ENCODE measurements around the gene RERE. TPM values are rescaled to one million over a fixed set of nuclear protein-coding genes. Genes with fewer than 3 reads are reported as not detected.

Gene RERE
- polyA plus RNA-seq, 1 of the 3 experiments (the other 2 are of a cell fraction), result 8.1 TPM

- Histone ChIP-seq H3K4me2 (no peak overlapping the region), H3K27me3 (ENCODE audit: insufficient read depth) (no peaks in the 10 kb centered on the region), H3K36me3 (replicated peaks in 1 of 2; ENCODE audit: control insufficient read depth in 1 of 2, insufficient read depth in 2 of 2, low read length in 1 of 2) (peaks cover 0 to 2% of the 10 kb centered on the region in 2 experiments), H3K9ac (no peak overlapping the region), H3K79me2 (ENCODE audit: insufficient read depth) (no peaks in the 10 kb centered on the region), H3K9me2 (no peaks in the 10 kb centered on the region), H2AFZ (ENCODE audit: low read depth) (no peak overlapping the region), H3K9me3 (no peaks in the 10 kb centered on the region), H3K4me3 (ENCODE audit: low read depth in 2 of 2, low read length in 1 of 2) (no peak overlapping the region), H3K27ac (ENCODE audit: low read depth in 2 of 2, low read length in 1 of 2) (no peak overlapping the region), H3K4me1 (ENCODE audit: control insufficient read depth in 1 of 2, insufficient read depth in 2 of 2, low read depth in 1 of 2, low read length in 1 of 2) (peaks cover 0 to 11% of the 10 kb centered on the region in 2 experiments; a peak in 1 of 4 replicates), H4K20me1 (ENCODE audit: insufficient read depth) (no peaks in the 10 kb centered on the region), H3F3A (replicated peaks; ENCODE audit: insufficient read depth) (no peaks in the 10 kb centered on the region)
- ChIA-PET POLR2A (no interaction called here), CTCF (interaction anchor here (1.5 to 4.9 kb wide), 3 partner anchors 11 to 311 kb away, joined by 3 to 25 read pairs (median 8); no protein-coding TSS in a partner anchor)
- WGBS (ENCODE audit: low lambda C conversion rate), result 92% methylated on average over 13 of the region's 13 CpGs
- no peak for DNase-seq
- no peak for TF ChIP-seq CTCF (IDR thresholded peaks at IDR 0.05)
- TF ChIP-seq, protein P1, sequence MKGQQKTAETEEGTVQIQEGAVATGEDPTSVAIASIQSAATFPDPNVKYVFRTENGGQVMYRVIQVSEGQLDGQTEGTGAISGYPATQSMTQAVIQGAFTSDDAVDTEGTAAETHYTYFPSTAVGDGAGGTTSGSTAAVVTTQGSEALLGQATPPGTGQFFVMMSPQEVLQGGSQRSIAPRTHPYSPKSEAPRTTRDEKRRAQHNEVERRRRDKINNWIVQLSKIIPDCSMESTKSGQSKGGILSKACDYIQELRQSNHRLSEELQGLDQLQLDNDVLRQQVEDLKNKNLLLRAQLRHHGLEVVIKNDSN (IDR thresholded peaks at IDR 0.05; ENCODE audit: borderline replicate concordance, low read depth), result no peak
- TF ChIP-seq CHD2 (IDR thresholded peaks at IDR 0.05; ENCODE audit: low read length, partially characterized antibody), result no peak
- TF ChIP-seq IRF3 (IDR thresholded peaks at IDR 0.05; ENCODE audit: low read depth, low read length), result no peak
- TF ChIP-seq RAD21 (IDR thresholded peaks at IDR 0.05; ENCODE audit: low read length), result no peak
Observed at GRCh38 chr1:8326265-8326664, 491.2 kb downstream of the RERE start.

DNA sequence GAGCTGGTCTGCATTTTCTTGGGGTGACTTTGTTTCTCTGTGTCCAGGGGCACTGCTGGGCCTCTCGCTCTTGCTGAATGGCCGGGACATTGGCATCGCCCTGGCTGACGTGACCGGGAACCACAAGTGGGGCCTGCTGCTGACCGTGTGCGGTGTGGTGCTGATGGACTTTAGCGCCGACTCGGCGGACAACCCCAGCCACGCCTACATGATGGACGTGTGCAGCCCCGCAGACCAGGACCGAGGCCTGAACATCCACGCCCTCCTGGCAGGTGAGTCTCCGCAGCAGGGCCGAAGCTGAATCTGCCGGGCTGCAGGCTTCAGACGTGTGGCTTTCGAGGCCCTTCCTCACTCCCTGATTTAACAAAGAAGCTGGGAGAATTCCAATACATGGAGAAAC is 491.7 kb downstream of the RERE start:
- no peak for DNase-seq
- H3K4me3 ChIP-seq (ENCODE audit: low read depth in 2 of 2, low read length in 1 of 2), result no peak overlapping the region
- H3K36me3 ChIP-seq (replicated peaks in 1 of 2; ENCODE audit: control insufficient read depth in 1 of 2, insufficient read depth in 2 of 2, low read length in 1 of 2), result peaks cover 0 to 2% of the 10 kb centered on the region in 2 experiments
- no peak overlapping the region for H2AFZ ChIP-seq (ENCODE audit: low read depth)
- H3K79me2 ChIP-seq (ENCODE audit: insufficient read depth), result no peaks in the 10 kb centered on the region
- CTCF ChIA-PET, result interaction anchor here (1.5 to 4.9 kb wide), 3 partner anchors 11 to 311 kb away, joined by 3 to 25 read pairs (median 8); no protein-coding TSS in a partner anchor
- no peaks in the 10 kb centered on the region for H3F3A ChIP-seq (replicated peaks; ENCODE audit: insufficient read depth)
- H3K27me3 ChIP-seq (ENCODE audit: insufficient read depth), result no peaks in the 10 kb centered on the region
- H3K27ac ChIP-seq (ENCODE audit: low read depth in 2 of 2, low read length in 1 of 2), result no peak overlapping the region
- no peak overlapping the region for H3K4me2 ChIP-seq
- no peaks in the 10 kb centered on the region for H3K9me2 ChIP-seq
- H4K20me1 ChIP-seq (ENCODE audit: insufficient read depth), result no peaks in the 10 kb centered on the region
- POLR2A ChIA-PET, result no interaction called here
- no peak overlapping the region for H3K9ac ChIP-seq
- WGBS (ENCODE audit: low lambda C conversion rate), result 98% methylated on average over 12 of the region's 21 CpGs
- no peaks in the 10 kb centered on the region for H3K9me3 ChIP-seq
- H3K4me1 ChIP-seq (ENCODE audit: control insufficient read depth in 1 of 2, insufficient read depth in 2 of 2, low read depth in 1 of 2, low read length in 1 of 2), result peaks cover 0 to 11% of the 10 kb centered on the region in 2 experiments; a peak in 1 of 4 replicates
- TF ChIP-seq JUND (IDR thresholded peaks at IDR 0.05), result no peak
- no peak for TF ChIP-seq CHD2 (IDR thresholded peaks at IDR 0.05; ENCODE audit: low read length, partially characterized antibody)
- TF ChIP-seq, protein P2, sequence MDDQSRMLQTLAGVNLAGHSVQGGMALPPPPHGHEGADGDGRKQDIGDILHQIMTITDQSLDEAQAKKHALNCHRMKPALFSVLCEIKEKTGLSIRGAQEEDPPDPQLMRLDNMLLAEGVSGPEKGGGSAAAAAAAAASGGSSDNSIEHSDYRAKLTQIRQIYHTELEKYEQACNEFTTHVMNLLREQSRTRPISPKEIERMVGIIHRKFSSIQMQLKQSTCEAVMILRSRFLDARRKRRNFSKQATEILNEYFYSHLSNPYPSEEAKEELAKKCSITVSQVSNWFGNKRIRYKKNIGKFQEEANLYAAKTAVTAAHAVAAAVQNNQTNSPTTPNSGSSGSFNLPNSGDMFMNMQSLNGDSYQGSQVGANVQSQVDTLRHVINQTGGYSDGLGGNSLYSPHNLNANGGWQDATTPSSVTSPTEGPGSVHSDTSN (IDR thresholded peaks at IDR 0.05), result no peak
- TF ChIP-seq, protein P1 (IDR thresholded peaks at IDR 0.05; ENCODE audit: borderline replicate concordance, low read depth), result no peak
- TF ChIP-seq MEF2A (IDR thresholded peaks at IDR 0.05; ENCODE audit: borderline replicate concordance, low read depth), result no peak
- no peak for TF ChIP-seq YY1 (IDR thresholded peaks at IDR 0.05; ENCODE audit: low read depth)
- TF ChIP-seq EP300 (IDR thresholded peaks at IDR 0.05; ENCODE audit: borderline replicate concordance in 1 of 2, low read depth in 1 of 2, low read length in 1 of 2), result no peak
- TF ChIP-seq EZH2phosphoT487 (IDR thresholded peaks at IDR 0.05; ENCODE audit: borderline replicate concordance, low read depth), result no peak
- TF ChIP-seq NRF1 (IDR thresholded peaks at IDR 0.05; ENCODE audit: low read depth, low read length), result no peak
- TF ChIP-seq MAX (IDR thresholded peaks at IDR 0.05; ENCODE audit: low read depth), result no peak
- TF ChIP-seq TAF1 (IDR thresholded peaks at IDR 0.05; ENCODE audit: borderline replicate concordance, low read depth, low read length), result no peak
- no peak for TF ChIP-seq RCOR1 (IDR thresholded peaks at IDR 0.05; ENCODE audit: low read length)
- no peak for TF ChIP-seq SMC3 (IDR thresholded peaks at IDR 0.05; ENCODE audit: low read depth, low read length)
- TF ChIP-seq RAD21 (IDR thresholded peaks at IDR 0.05; ENCODE audit: low read length), result no peak
- no peak for TF ChIP-seq FOXJ3 (CRISPR knock-in tag; IDR thresholded peaks at IDR 0.05)
- TF ChIP-seq TCF12 (IDR thresholded peaks at IDR 0.05), result no peak
- TF ChIP-seq, protein P3, sequence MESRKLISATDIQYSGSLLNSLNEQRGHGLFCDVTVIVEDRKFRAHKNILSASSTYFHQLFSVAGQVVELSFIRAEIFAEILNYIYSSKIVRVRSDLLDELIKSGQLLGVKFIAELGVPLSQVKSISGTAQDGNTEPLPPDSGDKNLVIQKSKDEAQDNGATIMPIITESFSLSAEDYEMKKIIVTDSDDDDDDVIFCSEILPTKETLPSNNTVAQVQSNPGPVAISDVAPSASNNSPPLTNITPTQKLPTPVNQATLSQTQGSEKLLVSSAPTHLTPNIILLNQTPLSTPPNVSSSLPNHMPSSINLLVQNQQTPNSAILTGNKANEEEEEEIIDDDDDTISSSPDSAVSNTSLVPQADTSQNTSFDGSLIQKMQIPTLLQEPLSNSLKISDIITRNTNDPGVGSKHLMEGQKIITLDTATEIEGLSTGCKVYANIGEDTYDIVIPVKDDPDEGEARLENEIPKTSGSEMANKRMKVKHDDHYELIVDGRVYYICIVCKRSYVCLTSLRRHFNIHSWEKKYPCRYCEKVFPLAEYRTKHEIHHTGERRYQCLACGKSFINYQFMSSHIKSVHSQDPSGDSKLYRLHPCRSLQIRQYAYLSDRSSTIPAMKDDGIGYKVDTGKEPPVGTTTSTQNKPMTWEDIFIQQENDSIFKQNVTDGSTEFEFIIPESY (IDR thresholded peaks at IDR 0.05; ENCODE audit: borderline replicate concordance, low read depth), result no peak
- no peak for TF ChIP-seq TEAD4 (IDR thresholded peaks at IDR 0.05; ENCODE audit: borderline replicate concordance, insufficient read depth)

Data from SK-N-SH (cell line).